Embryonic facial prominence (tissue), 1 donor: Measurements from ENCODE around the gene EN2.

Experiments
- DNase-seq: peaks from one replicate; pipeline ENCODE4 v3.0.0-alpha.2; 2016; ENCODE audit errors: extremely low spot score

EN2 gene

DNA sequence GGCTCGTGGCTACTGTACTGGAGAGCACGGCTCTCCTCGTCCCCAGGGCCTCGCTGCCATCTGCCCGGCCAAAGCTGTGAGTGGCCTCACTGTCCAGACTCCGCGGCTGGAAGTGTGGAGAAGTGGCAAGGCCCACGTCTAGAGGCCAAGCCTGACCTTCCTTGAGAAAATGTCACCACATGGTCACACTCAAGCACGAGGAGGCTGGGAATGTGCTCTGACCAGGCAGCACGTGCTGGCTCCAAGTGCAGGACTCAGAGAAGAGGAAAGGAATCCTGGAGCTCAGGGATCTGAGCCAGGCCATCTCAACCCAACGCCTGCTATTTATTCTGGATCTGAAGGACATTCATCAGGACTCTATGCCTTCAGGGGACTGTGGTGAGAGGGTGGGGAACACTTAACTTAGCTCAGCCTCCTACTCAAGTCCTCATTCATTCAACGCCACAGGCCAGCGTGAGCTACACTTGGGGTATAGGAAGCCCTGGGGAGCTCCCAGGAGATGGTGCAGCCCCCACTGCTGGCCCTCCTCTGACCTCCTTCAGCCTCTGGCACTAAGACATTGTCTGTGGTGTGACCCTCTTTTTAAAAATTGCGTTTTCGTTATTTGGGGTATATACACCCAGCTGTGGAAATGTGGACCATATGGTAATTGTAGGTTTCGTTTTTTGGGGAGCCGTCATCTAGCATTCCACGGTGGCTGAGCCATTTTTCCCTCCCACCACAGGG is 29.0 kb downstream of the EN2 start:
- DNase-seq, result no peak

DNA sequence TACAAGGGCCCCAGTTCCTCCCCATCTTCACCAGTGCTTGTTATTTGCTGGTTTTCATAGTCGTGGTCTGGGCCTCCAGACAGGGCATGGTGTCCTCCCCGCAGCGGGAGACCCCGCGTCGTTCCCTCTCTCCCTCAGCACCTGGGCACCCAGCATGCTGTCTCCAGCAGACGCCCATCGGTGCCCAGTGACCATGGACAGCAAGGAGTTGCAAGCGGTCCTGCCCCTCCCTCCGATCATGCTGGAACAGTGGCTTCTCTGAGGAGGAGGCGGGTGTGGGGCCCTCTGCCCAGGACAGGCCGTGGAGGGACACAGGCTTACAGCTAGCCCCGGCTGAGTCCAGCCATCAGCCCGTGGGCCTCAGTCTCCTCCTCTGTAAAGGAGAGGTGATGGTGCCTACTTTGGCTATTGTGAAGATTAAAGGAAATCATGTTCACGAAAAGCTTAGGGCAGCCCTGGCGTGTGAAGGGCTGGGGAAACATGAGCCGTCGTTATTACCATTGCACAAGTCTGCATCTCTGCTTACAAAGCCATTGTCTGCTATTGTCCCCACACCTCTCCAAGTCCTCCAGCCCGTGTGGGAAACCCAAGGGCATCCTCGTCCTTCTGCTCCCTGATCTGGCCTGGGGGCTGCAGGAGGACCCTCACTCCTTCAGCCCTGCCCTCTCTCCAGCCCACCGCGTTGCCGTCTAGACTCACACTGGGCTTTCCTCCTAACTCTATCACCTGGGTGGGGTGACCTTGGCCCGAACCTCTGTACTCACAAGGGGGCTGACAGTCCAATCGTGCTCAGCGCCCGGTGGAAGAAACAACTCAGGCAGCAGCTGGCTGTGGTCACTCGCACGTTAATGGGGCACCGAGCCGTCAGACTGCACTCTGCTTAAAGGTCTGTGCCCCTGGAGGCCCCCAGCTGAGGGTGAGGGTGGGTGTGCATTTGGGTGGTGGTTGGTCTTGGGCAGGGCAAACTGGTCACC is 29.9 kb downstream of the EN2 start:
- DNase-seq, result no peak

DNA sequence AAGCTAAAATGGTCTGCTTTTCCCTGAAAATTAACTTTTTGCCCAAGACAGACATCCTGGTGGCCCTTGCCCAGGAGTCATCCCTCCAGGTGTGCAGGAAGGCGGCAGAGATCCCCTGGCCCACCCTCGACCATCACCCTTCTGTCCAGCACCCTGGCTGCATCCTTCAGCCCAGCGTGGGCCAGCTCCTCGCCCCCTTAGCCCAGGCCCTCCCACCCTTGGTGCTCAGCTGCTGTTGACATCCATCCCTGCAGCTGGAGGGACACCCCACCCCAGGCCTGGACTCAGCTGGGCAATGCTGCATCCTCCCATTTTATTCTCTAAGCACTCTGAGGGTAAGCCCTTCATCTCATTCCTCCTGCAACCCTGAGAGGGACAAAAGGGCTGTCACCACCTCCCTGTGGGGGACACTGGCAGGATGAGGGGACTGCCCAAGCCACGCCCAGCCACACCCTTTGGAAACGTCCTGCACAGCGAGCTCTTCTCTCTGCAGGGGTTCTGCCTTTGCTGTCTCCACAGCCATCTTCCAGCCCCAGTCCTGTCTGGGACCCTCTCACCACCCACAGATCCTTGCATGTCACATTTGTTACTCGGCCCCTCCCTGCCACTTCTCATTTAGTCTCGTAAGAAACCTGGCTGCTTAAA is 30.7 kb downstream of the EN2 start:
- DNase-seq, result no peak

DNA sequence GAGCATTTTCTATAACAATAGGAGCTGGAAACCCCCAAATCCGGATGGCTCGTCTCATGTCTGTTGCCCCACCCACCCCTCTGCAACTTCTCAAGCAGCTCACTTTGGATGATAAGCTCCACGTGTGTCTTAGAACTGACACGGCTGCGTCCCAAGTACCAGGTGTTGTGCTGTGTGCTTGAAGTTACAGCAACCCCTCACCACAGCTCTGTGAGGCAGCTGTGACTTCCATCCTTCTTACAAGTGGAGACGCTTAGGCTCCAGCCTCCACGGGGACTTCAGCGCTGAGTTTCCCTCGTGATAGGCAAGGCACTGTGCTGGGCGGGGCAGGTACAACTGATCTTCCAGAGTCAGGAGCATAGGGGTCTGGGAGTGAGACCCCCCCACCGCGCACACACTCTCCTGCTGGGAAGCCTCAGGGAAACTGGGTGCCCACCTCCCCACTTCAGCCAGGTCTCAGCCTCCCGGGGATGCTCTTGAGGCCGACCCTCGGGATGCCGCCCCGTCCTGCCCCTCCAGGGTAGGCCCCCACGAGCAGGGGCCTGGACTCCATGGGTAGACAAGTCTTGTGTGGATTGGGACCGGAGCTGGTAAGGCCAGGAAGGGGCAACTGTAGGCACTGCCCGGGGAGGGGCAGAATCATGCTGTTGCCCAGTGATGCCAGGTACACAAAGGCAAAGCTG is 31.4 kb downstream of the EN2 start:
- no peak for DNase-seq

DNA sequence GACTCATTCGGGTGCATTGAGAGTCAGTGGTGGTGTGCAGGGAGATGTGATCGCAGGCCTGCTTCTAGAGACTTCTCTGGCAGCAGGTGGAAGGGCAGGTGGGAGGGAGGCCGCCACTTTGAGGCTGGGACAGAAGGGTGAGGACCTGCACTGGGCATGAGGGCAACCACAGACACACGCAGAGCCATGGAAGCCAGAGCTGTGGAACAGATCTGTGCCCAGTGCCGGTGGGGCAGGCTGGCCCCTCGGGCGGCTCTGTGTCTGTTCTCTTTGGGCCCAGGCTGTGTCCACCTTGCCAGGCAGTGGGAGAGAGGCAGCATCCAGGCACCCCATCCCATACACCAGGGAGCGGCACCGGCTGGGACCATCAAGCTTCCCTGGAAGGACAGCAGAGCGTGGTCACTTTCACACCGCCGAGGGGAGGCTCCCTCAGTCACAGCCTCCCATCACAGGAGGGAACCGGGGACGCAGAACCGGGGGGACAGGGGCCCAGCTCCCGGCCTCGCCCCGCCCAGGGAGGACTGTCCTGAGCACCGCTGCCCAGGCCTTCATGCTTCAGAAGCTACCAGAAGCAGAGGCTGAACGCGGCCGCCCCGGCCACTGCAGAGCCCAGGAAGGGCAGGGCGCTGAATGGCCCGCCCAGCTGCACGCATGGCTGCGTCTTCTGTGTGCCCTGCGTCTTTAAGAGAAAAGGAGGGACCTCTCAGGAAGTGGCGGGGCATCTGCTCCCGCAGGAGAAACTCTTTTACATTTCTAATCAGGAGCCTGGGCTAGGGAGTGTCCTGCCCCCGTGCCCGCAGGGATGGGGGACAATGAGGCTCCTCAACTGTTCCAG is 32.1 kb downstream of the EN2 start:
- no peak for DNase-seq

DNA sequence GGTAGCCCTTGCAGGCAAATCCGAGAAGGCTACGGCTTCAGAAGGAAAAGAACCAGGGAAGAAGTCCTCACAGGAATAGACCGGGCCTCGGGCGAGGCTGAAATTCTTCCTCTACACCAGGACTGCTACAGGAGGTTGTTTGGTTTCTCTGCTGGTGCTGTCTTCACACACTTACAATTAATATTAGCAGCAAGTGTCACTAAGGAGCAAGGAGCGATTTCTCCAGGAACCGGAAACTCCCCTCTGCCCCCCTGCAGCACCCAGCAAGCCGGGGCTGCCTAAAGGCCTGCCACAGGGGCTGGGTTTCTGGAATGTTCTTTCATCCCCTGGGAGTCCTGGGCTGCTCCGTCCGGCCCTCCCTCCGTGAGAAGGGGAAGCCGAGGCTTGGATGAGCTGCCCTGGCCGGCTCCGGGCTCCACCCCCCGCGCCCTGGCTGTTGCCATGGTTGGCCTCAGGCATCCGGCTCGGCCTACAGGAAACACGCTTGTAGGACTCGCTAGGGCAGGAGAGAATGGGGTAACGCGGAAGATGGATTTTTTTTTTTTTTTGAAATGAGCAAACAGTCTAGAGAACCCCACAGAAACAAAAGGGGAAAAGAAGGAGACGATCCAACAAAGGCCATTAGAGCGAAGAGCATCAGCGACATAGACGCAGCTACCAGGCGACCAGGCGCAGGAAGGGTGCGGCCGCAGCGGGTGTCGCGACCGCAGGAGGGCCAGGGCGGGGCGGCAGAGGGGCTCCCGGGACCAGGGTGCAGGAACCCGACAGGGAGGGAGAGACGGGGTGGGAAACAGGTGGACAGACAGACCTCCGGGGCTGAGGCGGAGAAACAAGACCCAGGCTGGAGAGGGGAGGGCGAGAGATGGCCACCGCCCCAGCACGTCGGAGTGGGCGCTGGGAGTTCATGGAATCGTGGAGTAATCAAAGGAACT is 33.0 kb downstream of the EN2 start:
- no peak for DNase-seq

DNA sequence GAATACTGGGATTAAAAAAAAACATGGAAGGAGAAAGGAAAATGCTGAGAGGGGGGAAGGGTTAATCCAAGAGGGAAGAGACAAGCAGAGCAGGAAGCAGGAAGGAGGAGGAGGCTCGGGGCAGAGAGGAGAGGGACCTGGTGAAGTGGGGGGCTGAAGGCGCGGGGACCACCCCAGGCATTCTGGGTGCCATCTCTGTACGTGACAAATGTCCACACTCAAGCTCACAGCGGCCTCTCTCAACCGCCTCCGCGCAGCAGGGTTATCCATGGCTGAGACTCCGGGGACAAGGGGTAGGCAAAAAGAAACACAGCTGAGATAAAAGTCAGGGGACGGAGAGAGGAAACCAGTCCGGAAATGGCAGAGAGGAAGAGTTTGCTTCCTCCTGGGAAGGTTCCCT is 33.9 kb downstream of the EN2 start:
- no peak for DNase-seq

DNA sequence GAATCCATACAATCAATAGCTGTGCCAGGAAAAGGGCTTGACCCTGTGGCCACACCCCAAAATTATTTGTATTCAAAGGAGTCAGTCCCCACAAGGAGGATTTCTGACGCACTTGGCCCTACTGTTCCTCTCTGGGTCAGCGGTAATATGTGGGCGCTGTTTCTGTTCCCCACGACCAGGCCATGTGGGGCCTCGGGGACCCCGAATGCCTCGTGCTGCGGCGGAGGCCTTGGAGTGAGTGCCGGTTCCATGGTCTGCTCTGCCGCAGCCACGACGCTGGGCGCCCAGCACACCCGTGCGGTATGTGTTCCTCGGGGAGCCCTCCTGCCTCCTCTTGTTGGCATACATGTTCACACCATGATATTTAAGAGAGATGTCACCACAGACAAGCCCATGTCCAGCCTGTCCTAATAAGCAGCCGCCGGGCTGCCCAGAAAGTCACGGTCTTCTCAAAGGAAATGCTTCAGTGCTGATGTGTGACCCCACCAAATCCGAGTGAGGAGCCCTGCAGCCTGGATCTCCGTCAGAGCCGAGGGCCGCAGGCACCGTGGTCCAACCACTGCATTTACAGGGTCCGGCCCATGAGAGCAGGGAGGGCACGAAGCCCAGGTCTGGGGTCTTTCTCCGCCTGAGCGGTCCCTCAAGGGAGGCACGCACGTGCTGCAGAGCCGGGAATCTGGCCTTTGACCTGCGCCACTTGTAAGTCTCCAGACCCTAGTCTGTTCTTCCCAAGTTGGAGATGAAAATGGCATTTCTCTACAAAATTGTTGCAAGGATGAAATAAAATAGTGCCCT is 36.0 kb downstream of the EN2 start:
- DNase-seq, result no peak

DNA sequence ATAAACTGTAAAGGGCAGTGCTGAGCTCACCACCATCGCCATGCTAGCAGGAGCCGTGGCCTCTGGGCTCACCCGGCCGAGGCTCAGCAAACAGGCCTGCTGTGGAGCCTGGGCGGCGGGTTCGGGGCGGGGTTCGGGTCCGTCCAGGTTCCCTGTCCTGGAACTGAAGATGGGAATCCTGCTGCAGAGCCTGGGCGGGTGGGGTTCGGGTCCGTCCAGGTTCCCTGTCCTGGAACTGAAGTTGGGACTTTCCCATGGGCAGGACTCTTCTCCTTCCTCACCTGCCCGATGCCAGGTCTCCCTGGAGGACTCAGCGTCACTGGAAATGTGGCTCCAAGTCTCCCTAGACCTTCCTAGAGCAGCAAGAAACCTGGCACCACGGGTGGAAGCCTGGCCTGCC is 36.6 kb downstream of the EN2 start:
- no peak for DNase-seq

DNA sequence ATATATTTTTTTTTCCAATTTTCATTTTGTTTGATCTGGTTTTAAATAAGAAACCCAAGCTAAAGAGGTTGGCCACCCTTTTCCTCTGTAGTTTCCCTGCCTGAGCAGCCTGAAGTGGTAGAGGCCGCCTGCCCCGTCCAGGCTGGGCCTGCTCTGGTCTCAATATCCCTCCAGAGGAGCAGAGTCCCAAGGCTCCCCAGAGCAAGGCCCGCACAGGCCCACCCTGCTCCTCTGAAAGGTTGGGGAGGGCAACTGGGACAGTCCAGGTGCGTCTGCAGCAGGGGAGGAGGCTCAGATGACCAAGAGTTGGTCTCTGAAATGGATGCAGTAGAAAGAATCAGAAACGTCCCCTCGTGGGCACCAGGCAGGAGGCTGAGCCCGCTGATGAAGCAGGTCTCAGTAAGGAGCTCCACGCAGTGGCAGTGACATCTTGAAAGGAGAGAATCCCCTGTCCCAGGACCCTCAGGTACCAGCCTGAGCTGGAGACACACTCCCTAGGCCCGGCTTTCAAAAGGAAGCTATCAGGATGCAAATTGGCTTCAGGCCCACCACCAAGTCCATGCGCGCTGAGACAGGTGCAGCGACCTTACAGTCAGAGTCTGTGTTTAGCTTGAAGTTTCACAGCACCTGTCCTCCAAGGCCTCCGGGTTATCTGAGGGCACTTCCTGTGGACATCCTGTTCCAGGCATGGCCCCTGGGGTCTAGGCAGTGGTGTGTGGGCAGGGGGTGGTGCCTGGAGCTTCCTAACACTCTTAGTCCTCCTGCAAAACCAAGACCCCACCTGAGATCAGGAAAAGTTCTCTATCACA is 37.7 kb downstream of the EN2 start:
- DNase-seq, result no peak

DNA sequence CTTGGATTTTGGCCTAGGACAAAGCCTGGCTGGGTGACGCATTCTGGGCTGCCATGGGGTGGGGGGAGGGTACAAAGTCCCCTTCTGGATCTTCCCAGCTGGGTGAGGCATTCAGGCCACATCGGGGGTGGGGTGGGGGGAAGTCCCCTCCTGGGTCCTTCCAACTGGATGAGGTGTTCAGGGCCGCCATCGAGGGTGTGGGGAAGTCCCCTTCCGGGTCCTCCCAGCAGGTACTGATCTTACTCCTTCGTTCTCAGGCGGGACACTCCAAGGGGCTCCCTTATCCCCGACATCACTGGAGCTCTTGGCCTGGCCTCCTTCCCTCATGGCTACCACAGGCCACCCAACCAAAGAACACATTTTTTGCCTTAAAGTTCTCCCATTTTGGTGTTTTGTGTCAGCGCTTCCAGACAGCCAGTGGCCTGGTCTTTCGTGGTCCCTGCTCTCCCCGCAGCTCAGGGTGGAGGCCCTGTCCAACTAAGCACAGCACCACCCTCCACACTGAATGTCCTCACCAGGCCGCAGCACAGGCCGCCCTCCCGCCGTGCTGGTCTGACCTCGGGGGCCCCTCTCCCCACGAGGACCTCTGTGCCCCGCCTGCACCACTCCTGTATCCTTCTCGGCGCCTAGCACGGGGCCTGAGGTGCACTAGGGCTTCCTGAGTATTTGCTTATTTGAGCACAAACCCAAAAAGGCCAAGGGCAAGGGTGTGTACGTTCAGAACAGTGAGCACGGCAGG is 38.5 kb downstream of the EN2 start:
- no peak for DNase-seq

DNA sequence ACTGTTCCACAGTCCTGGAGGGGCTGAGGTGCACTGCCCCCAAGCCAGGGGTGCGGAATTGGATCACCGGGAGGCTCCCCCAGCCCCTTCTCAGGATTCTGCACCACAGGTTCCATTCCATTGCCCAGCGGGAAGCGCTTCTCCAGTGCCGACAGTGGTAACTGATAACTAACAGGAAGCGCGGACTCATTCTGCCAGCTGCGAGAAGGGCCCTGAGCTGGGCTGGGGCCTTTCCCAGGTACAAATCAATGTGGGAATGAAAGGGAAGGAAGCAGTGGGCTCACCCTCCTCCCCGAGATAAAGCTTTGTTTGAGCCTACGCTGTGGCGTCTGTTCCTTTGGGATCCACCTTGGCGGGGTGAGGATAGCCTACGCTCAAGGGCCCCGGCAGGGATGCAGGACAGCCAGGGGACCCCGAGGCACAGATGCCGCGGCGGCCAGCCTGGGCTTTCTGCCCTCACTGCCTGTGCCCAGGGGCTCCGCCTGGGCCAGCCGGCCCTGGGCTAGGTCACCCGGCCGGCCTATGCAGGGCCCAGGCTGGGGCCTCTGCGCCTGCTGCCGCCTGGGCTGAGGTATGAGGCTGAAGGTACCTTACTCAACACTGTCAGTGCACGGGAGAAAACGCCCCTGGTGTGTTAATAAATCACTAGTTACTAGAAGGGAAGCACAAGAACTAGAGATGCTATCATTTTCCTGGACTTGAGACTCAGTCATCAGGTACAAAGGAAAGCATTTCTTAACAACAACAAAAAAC is 39.4 kb downstream of the EN2 start:
- no peak for DNase-seq

DNA sequence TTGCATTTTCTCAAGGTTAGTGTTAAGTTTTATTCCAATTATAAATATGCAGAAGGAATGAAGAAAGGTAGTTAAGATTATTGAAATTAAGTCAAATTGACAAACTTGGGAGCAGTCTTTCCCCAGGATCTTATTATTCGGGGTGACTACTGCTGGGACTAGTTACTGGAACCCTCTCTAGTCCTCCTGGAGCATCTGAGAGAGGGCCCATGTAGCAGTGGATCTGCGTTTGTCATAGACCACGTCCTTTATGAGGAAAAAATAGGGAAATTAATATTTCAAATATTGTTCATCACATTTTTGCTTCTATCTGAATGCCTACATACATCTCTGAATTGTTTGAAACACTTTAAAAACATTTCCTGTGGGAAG is 47.5 kb downstream of the EN2 start:
- no peak for DNase-seq

DNA sequence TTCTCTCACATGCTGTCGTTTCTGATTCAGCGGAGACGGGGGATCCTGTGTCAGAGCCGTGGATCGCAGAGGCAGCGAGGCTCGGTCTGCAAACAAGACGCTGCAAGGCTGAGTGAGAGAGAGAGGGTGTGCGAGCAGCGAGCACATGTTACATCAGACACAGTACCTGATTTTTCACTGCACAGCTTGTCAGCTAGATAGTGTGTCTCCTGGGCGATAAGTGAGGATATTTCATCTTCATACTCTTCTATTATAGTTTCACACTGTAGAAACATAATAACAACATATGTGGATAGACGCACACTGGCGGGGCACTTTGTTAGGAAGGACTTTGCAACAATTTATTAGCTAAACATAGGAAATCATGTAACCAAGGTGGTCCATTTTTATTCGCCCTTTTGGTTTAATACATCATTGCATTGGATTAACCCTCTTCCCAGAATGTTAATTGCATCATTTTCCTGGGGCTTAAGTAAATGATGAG is 49.0 kb downstream of the EN2 start:
- no peak for DNase-seq

DNA sequence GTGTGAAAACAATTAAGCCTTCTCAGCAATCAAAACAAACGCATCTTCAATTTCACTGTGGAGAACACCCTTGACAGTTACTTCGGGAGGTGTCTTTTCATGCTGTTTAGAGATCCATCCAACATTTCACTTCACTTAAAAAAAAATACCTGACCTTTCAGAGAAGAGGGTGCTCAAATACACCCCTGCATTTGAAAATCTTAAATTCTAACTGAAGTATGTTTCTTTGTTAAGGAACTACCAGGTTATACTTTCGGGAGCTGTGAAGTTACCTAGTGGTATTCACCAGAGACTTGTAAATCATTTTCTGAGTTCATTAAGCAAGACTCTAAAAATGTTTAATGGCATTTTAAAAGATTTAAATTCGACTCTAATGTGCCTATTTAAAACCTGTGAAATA is 49.6 kb downstream of the EN2 start:
- DNase-seq, result no peak
